Left hindlimb (tissue), 1 donor: ENCODE data around the gene ZNF556.

Experiments
- DNase-seq: peaks from one replicate; pipeline ENCODE4 v3.0.0-alpha.2; 2018

The ZNF556 gene

GRCh38 chr19:2867025-2867991, at the start of gene ZNF556:
Gene ZNF556 (plus strand): TSS chr19:2867335. CDS start chr19:2867422, 87 bp downstream.
- peak; percentile 79 for DNase-seq

- peak; percentile 97 for DNase-seq
Measured at GRCh38 chr19:2819540-2820111, 47.5 kb upstream of the ZNF556 start, which contains the start of gene ZNF554. Gene ZNF554 (plus strand): TSS chr19:2819868. CDS start chr19:2820072, 204 bp downstream.

GRCh38 chr19:2820112-2820702, 46.9 kb upstream of the ZNF556 start:
- no peak for DNase-seq

- DNase-seq = no peak
Measured at GRCh38 chr19:2822846-2823245, 44.3 kb upstream of the ZNF556 start.

GRCh38 chr19:2823646-2824045, 43.5 kb upstream of the ZNF556 start:
- no peak for DNase-seq

GRCh38 chr19:2824129-2824528, 43.0 kb upstream of the ZNF556 start:
- no peak for DNase-seq

GRCh38 chr19:2827022-2827421, 40.1 kb upstream of the ZNF556 start:
- no peak for DNase-seq

- no peak for DNase-seq
Measured at GRCh38 chr19:2827840-2828489, 39.2 kb upstream of the ZNF556 start.

- no peak for DNase-seq
Measured at GRCh38 chr19:2834294-2834871, 32.8 kb upstream of the ZNF556 start.

GRCh38 chr19:2837430-2837829, 29.7 kb upstream of the ZNF556 start:
- no peak for DNase-seq

GRCh38 chr19:2840794-2841791, 26.0 kb upstream of the ZNF556 start, which contains the start of gene ZNF555:
Gene ZNF555 (plus strand): TSS chr19:2841475. CDS start chr19:2841573, 98 bp downstream.
- DNase-seq = peak; percentile 99

- no peak for DNase-seq
Measured at GRCh38 chr19:2841855-2842574, 25.1 kb upstream of the ZNF556 start.

GRCh38 chr19:2845107-2845506, 22.0 kb upstream of the ZNF556 start:
- no peak for DNase-seq

- no peak for DNase-seq
Measured at GRCh38 chr19:2846180-2846894, 20.8 kb upstream of the ZNF556 start.

GRCh38 chr19:2847507-2847906, 19.6 kb upstream of the ZNF556 start:
- no peak for DNase-seq

GRCh38 chr19:2848616-2849015, 18.5 kb upstream of the ZNF556 start:
- DNase-seq = peak; percentile 43

GRCh38 chr19:2850256-2850925, 16.7 kb upstream of the ZNF556 start:
- no peak for DNase-seq

GRCh38 chr19:2852598-2852997, 14.5 kb upstream of the ZNF556 start:
- no peak for DNase-seq

GRCh38 chr19:2853015-2853606, 14.0 kb upstream of the ZNF556 start:
- no peak for DNase-seq
